Subcutaneous adipose tissue (tissue), 4 donors: Measurements from ENCODE around the gene MPST. TPM values are rescaled to one million over a fixed set of nuclear protein-coding genes. Genes with fewer than 3 reads are reported as not detected.

Experiments
- total RNA-seq, 4 donors: library from RNA; depleted of rRNA; stranded (reverse); fragments of >200 nt; gene quantifications; one replicate each; pipeline ENCODE4 v1.1.0, GENCODE V29; 2016
- TF ChIP-seq, protein P1 (sequence below): fragments of 450-650 bp; IDR thresholded peaks from one replicate; pipeline ENCODE4 v1.5.1; 2016; ENCODE audit warnings: low read depth, mild to moderate bottlenecking, control low read depth, antibody characterized with exemption, moderate library complexity

MPST gene
- total RNA-seq, 4 donors from 2014 or later: 61.1 to 320 (median 149) TPM

GRCh38 chr22:37020192-37020479, 594 bp downstream of the MPST start:
- TF ChIP-seq, protein P1, sequence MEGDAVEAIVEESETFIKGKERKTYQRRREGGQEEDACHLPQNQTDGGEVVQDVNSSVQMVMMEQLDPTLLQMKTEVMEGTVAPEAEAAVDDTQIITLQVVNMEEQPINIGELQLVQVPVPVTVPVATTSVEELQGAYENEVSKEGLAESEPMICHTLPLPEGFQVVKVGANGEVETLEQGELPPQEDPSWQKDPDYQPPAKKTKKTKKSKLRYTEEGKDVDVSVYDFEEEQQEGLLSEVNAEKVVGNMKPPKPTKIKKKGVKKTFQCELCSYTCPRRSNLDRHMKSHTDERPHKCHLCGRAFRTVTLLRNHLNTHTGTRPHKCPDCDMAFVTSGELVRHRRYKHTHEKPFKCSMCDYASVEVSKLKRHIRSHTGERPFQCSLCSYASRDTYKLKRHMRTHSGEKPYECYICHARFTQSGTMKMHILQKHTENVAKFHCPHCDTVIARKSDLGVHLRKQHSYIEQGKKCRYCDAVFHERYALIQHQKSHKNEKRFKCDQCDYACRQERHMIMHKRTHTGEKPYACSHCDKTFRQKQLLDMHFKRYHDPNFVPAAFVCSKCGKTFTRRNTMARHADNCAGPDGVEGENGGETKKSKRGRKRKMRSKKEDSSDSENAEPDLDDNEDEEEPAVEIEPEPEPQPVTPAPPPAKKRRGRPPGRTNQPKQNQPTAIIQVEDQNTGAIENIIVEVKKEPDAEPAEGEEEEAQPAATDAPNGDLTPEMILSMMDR: no peak

GRCh38 chr22:37021041-37021440, 1.5 kb downstream of the MPST start:
- TF ChIP-seq, protein P1: no peak

DNA sequence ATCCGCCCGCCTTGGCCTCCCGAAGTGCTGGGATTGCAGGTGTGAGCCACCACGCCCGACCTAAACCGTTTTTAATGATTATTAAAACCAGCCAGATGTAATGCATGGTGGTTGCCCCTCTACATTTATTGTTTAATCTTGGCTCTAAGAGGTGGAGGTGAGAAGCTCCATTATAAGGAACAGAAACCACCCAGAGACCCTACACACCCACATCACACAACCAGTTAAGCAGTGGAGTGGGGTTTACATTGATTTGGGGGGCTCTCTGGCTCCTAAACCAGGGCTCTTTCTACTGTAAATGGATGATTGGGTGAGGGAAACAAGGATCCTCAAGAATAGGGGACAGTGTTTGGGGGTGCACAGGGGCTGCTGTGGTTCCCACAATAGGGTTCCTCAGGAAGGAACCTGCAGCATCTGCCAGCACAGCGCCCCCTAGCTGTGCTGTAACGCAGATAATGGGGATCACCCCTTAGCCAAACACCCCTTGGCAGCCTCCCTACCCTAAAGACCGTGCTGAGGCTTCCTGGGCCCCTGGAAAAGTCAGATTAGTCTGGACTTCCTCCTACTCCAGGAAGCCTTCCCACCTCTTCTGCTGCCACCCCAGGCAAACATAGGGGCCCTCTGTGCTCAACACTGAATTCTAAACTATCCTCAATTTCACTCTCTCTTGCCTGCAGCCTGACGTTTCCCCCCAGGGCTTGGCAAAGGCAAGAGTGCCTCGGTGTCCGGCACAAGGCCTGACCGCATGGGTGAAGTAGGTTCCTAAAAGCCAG, 2.4 kb downstream of the MPST start:
- TF ChIP-seq, protein P1: no peak

GRCh38 chr22:37022483-37023337, 3.2 kb downstream of the MPST start:
- TF ChIP-seq, protein P1: no peak

- TF ChIP-seq, protein P1: no peak
Measured at GRCh38 chr22:37023743-37024338, 4.3 kb downstream of the MPST start.

GRCh38 chr22:37024339-37025157, 5.0 kb downstream of the MPST start:
- TF ChIP-seq, protein P1: no peak
